Measurements from ENCODE around the gene HEBP1. TPM values are rescaled to one million over a fixed set of nuclear protein-coding genes. Genes with fewer than 3 reads are reported as not detected.

Gene HEBP1
- total and polyA plus RNA-seq, 7 donors = 32.1 to 85.8 (median 44.9) TPM

DNA sequence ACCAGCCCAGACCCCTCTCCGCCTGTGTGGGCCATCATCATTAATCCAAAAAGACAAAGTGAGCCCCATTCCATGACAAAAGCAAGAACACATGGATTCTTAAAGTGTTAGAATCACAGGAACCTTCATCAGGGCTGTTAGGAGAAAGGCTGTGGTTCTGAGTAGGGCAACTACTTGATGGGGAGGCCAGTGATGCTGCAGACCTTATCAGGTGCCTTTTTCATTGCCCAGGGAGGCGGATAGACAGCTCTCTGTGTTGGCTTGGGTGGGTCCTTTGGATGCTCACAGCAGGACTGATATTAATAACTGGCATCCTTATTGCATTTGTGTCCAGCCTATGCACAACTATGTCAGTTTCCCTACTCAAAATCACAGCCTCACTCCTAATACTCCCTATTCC, 2.3 kb downstream of the HEBP1 start:
- 77 to 93% methylated on average over 2 of the region's 2 CpGs for WGBS, 2 donors
- intact Hi-C loops (cut with DNase I) = loop anchor here (5.0 kb wide), 1 partner anchor 285 kb away; no protein-coding TSS in a partner anchor

GRCh38 chr12:12997156-12997555, 2.9 kb downstream of the HEBP1 start:
- WGBS, 2 donors = 64 to 81% methylated on average over 3 of the region's 3 CpGs
- no peak for DNase-seq
- Histone ChIP-seq H3K4me1 (peaks cover 0 to 48% (median 25%) of the 10 kb centered on the region in 4 donors), H3K27ac (no peak overlapping the region), H3K27me3 (no peaks in the 10 kb centered on the region), H3K9me3 (no peaks in the 10 kb centered on the region), H3K4me3 (no peak overlapping the region), H3K36me3 (no peaks in the 10 kb centered on the region)
- TF ChIP-seq, protein P1, sequence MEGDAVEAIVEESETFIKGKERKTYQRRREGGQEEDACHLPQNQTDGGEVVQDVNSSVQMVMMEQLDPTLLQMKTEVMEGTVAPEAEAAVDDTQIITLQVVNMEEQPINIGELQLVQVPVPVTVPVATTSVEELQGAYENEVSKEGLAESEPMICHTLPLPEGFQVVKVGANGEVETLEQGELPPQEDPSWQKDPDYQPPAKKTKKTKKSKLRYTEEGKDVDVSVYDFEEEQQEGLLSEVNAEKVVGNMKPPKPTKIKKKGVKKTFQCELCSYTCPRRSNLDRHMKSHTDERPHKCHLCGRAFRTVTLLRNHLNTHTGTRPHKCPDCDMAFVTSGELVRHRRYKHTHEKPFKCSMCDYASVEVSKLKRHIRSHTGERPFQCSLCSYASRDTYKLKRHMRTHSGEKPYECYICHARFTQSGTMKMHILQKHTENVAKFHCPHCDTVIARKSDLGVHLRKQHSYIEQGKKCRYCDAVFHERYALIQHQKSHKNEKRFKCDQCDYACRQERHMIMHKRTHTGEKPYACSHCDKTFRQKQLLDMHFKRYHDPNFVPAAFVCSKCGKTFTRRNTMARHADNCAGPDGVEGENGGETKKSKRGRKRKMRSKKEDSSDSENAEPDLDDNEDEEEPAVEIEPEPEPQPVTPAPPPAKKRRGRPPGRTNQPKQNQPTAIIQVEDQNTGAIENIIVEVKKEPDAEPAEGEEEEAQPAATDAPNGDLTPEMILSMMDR (IDR thresholded peaks at IDR 0.05) = no peak
- intact Hi-C loops (cut with DNase I) = loop anchor here (5.0 kb wide), 1 partner anchor 285 kb away; no protein-coding TSS in a partner anchor

More for the DNA sequence above, 2.3 kb downstream of the HEBP1 start:
- DNase-seq = no peak
- Histone ChIP-seq H3K27me3 (no peaks in the 10 kb centered on the region), H3K36me3 (no peaks in the 10 kb centered on the region), H3K9me3 (no peaks in the 10 kb centered on the region), H3K4me3 (no peak overlapping the region), H3K4me1 (peaks cover 0 to 45% (median 22%) of the 10 kb centered on the region in 4 donors), H3K27ac (no peak overlapping the region)
- TF ChIP-seq EP300 (IDR thresholded peaks at IDR 0.05) (no peak), POLR2AphosphoS5 (IDR thresholded peaks at IDR 0.05) (no peak), POLR2A (IDR thresholded peaks at IDR 0.05) (no peak)
- TF ChIP-seq, protein P1 (IDR thresholded peaks at IDR 0.05) = no peak

GRCh38 chr12:12996209-12996608, 3.9 kb downstream of the HEBP1 start:
- 89 to 90% methylated on average over 3 of the region's 3 CpGs for WGBS, 2 donors
- Histone ChIP-seq H3K36me3 (no peaks in the 10 kb centered on the region), H3K27ac (no peak overlapping the region), H3K4me3 (no peak overlapping the region), H3K4me1 (peaks cover 0 to 45% (median 25%) of the 10 kb centered on the region in 4 donors), H3K27me3 (no peaks in the 10 kb centered on the region), H3K9me3 (no peaks in the 10 kb centered on the region)
- DNase-seq = no peak
- intact Hi-C loops (cut with DNase I) = loop anchor here (5.0 kb wide), 1 partner anchor 284 kb away; no protein-coding TSS in a partner anchor
- no peak for TF ChIP-seq EP300 (IDR thresholded peaks at IDR 0.05)

DNA sequence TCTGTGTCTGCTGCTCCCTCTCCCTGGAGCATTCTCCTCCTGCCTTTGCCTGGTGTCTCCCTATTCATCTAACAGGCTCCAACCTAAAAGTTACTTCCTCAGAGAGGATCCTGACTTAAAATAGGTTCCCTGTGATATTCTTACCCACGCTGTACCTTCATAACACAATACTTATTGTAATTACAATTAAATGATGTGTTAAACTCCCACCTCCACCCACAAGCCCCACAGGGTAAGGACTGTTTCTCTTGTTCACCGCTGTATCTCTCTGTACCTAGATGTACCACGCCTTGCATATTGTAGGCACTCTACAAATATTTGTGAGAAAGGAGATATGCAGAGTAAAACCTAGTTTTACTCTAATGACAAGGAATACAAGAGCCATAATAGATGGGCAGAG, 5.0 kb downstream of the HEBP1 start:
- 91 to 92% methylated on average over 3 of the region's 3 CpGs for WGBS, 2 donors
- no peaks in the 10 kb centered on the region for H3K36me3 ChIP-seq
- no peaks in the 10 kb centered on the region for H3K9me3 ChIP-seq
- no peaks in the 10 kb centered on the region for H3K27me3 ChIP-seq
- no peak overlapping the region for H3K27ac ChIP-seq
- H3K4me3 ChIP-seq = no peak overlapping the region
- intact Hi-C loops (cut with DNase I) = loop anchor here (5.0 kb wide), 1 partner anchor 283 kb away; no protein-coding TSS in a partner anchor
- peaks cover 0 to 51% (median 28%) of the 10 kb centered on the region in 4 donors for H3K4me1 ChIP-seq
- TF ChIP-seq EP300 (IDR thresholded peaks at IDR 0.05) = no peak
- TF ChIP-seq, protein P1 (IDR thresholded peaks at IDR 0.05) = no peak
- TF ChIP-seq POLR2A (IDR thresholded peaks at IDR 0.05) = no peak
- TF ChIP-seq POLR2AphosphoS5 (IDR thresholded peaks at IDR 0.05) = no peak
- DNase-seq = no peak

- H3K36me3 ChIP-seq = peaks cover 0 to 10% (median 6%) of the 10 kb centered on the region in 4 donors
- 95 to 97% methylated on average over 4 of the region's 4 CpGs for WGBS, 2 donors
- H3K9me3 ChIP-seq = no peaks in the 10 kb centered on the region
- TF ChIP-seq EP300 (IDR thresholded peaks at IDR 0.05) (no peak), POLR2A (IDR thresholded peaks at IDR 0.05) (no peak), POLR2AphosphoS5 (IDR thresholded peaks at IDR 0.05) (no peak)
- TF ChIP-seq, protein P1 (IDR thresholded peaks at IDR 0.05) = no peak
- H3K27me3 ChIP-seq = no peaks in the 10 kb centered on the region
- H3K4me1 ChIP-seq = peaks cover 0 to 38% (median 18%) of the 10 kb centered on the region in 4 donors
- DNase-seq = no peak
- H3K27ac ChIP-seq = peak overlapping the region; percentile 57 to 81 (median 63)
- H3K4me3 ChIP-seq = no peak overlapping the region
- intact Hi-C loops (cut with DNase I) = no loop called here
Measured at GRCh38 chr12:12993367-12993766, 6.7 kb downstream of the HEBP1 start.

All from sigmoid colon (tissue), 7 donors.